HG03521 (cell line): ENCODE data around the gene IPO13.

Source experiments
- ATAC-seq: cut with Tn5 transposase; IDR thresholded peaks from one replicate; pipeline ENCODE4 v1.9.1; 2021; ENCODE audit warnings: mild to moderate bottlenecking, moderate library complexity; ENCODE audit not compliant: unreplicated experiment

IPO13 gene

GRCh38 chr1:43984855-43985254 is 38.1 kb downstream of the IPO13 start:
- ATAC-seq = no peak

DNA sequence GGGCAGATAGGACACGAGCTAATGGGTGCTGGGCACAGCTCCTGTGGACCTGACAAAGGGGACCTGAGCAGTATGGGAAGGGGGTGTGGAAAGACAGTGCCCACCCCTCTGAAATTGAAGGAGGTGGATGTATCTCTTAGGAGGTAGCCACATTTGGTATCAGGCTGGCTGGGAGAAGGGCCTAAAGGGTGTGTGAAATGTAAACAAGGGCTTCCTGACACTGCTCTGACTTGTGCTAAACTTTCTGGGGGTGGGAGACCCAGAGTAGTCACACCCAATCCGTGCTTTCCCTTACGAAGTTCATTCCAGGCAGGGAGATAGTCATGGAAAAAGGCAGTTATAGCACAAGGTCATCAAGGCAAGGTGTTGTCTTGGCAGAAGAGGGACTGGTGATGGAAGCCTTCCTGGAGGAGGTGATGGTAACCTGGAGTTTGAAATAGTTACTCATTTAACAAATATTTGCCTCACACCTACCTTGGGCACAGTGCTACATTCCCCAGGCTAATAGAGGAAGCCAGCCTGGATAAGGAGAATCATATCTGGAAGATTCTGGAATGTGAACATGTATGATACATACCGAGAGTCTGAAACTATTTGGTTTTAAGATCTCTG is 39.3 kb downstream of the IPO13 start:
- ATAC-seq = no peak

GRCh38 chr1:43986712-43987111 is 40.0 kb downstream of the IPO13 start:
- ATAC-seq = no peak

GRCh38 chr1:43987159-43987902 is 40.6 kb downstream of the IPO13 start:
- no peak for ATAC-seq

GRCh38 chr1:43990271-43991199 is 43.8 kb downstream of the IPO13 start:
- ATAC-seq = no peak

- ATAC-seq = no peak
Measured at GRCh38 chr1:43991200-43991475, 44.4 kb downstream of the IPO13 start.

DNA sequence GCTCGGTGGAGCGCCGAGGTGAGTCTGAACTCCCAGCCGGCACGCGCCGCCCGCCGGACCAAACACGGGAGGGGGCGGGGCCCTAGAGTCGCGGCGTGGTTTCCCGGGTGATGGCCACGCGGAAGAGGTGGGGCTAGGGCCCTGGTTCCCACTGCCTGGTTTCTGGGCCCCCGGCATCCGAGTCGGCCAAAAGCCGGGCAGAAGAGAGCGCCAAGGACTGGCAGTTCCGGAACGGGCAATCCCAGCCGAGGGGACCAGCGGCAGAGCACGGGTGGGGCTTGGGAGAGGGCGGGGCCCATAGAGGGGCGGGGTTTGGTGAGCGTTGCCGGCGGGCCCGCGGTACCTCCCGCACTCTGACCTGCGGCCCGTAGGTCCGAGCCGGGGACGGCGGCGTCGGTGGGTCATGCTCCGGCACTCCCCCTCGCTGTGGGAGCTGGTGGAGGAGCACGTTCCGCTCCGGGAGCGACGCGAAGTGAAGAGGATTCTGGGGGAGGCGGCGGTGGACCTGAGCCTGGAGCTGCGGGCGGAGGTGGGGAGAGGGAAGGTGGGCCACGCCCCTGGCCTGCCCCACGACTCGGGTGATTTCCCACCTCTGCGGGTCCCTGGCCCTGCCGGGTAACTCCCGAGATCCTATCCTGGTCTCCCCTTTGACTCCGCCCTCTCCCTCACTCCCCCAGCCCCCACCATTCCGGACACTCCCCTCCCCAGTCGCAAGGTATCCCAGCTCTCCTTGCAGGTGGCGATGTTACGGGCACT is 44.9 kb downstream of the IPO13 start, which contains the start of gene CCDC24:
CCDC24 (plus strand) TSS at position 124 of the 756 bp plus-strand sequence; CDS start at position 404, 280 bp downstream.
- peak; percentile 80 for ATAC-seq

GRCh38 chr1:43992232-43992995 is 45.7 kb downstream of the IPO13 start:
- ATAC-seq = no peak

DNA sequence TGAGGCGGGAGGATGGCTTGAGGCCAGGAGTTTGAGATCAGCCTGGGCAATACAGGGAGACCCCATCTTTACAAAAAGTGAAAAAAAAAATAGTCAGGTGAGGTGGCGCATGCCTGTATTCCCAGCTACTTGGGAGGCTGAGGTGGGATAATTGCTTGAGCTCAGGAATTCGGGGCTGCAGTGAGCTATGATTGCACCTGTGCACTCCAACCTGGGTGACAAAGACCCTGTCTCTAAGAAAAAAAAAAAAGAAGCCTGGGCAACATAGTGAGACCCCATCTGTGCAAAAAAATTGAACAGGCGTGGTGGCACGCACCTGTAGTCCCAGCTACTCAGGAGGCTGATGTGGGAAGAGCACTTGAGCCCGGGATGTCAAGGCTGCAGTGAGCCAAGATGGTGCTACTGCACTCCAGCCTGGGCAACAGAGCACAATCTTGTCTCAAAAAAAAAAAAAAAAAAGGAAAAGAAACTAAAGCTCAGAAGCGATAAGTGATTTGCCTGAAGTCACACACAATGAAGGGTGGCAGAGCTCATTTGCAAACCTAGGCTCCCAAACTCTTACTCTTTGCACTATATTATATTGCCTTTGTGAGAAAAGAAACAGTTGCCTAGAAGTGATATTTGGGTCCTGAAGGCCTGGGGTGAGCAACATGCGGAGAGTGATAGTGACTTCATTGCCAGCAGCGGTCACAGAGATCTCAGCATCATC is 46.6 kb downstream of the IPO13 start:
- ATAC-seq = no peak

- ATAC-seq = no peak
Measured at GRCh38 chr1:43994071-43994470, 47.3 kb downstream of the IPO13 start.

DNA sequence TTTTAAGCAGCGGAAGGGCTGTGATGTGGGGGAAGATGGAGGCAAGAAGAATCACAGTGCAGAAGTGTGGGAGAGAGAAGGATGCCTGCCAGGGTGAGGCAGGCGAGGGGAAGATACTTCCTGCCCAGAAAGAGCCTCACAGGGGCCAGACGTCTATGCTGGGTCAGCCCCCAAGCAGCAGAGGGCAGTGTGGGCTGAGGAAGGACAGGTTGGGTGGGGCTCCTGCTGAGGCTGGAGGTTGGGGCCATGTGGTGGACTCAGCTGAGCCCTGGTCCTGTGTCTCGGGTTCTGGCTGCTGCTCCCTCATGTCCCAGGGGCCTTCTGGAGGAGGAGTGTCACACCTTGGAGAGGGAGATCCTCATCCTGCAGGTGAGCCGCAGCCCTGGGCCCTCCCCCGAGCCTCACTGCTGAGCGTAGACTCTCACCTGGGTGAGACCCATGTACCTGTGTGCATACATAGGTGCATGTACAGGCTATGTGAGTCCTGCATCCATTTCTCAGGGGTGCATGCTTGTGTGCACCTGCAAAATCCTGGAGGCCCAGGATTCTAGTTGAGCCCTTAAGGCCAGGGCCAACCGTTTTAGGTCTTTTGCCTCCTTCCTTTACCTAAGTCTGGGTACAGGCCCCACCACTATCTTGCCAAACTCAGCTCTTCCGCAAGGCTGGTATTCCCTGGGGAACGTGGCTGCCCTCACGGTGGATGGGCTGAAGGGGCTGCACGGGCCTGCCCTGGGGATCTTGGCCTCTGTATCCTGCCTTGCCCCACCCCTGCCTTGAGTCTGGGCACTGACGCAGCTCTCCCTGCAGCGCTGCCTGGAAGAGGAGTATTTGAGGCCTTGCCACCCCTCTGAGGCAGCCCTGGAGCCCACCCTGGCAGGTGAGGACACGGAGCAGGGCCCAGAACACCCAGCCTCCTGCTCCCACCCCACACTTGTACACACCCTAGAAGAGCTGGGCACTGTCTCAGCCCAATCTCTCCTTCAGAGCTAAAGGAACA is 48.3 kb downstream of the IPO13 start:
- no peak for ATAC-seq

GRCh38 chr1:43995984-43996732 is 49.4 kb downstream of the IPO13 start:
- ATAC-seq = no peak

- ATAC-seq = no peak
Measured at GRCh38 chr1:43996733-43997115, 50.0 kb downstream of the IPO13 start.

DNA sequence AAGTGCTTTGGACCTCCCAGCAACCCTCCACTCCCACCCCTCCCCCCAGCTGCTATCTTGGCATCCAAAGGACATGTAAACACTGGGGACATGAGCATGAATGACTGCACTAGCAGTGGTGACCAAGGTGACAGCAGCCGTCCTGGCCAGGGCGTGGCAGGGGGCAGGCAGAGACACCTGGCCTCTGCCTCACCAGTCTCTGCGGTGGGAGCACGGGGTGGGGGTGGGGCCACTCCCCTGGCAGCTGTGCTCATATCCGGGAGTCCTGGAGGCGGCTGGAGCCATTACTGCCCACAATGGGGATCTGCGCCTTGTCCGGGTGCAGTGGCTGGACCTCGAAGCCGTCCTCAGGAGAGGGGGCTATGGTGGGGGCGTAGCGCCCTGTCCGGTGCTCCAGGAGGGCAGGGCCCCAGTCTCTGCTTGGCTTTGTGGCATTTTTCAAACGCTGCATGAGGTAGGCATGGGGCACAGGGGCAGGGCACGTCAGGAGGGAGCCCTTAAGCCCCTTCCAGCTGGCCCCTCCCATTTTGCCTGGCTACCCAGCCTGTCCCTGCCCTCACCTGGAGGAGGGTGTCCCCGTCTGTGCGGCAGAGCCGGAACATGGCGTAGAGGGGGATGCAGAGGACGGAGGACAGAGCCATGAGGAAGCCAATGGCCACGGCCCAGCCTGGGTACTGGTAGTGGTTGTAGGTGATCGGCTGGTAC is 50.7 kb downstream of the IPO13 start:
- ATAC-seq = no peak

- no peak for ATAC-seq
Measured at GRCh38 chr1:43998000-43998378, 51.2 kb downstream of the IPO13 start.

GRCh38 chr1:43999455-43999854 is 52.7 kb downstream of the IPO13 start:
- ATAC-seq = no peak

DNA sequence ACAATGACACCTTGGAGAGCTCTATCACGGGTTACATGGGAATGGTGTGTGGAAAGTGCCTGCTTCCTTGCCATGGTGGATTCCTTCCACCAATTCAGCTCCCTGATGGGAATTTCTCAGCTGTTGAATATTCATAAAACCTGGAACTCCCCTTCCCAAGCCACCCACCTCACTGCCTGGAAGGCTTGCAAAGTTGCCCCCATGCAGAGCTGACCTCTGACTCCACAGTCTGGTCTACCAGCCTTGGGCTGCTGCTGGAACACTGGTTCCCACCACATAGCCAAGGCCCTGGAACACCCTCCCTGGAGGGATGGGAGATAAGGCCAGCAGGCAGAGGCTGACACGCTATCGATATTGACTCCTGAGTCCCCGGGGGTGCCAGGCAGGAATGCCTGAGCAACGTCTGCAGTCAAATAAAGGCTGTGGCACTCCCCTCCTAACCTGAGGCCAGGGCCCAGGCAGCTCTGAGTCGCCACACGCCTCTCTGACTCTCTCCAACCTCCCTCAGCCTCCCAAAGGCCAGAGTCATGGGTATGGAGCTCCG is 53.4 kb downstream of the IPO13 start:
- ATAC-seq = no peak
